K562 (cell line): ENCODE results near the gene TUT4. TPM values are rescaled to one million over a fixed set of nuclear protein-coding genes. Genes with fewer than 3 reads are reported as not detected.

Source experiments
- ATAC-seq: fragments of 200-7000 bp; cut with Tn5 transposase; 3 replicates; pipeline ENCODE4 v1.9.1; 2020; ENCODE audit warnings: moderate library complexity
- BruUV-seq: library from RNA; stranded (reverse); fragments of 400-500 nt; replicated peaks from 2 replicates; lab custom pipeline; 2021; lab: Mats Ljungman, UMichigan
- CTCF ChIA-PET: fragments of 300-600 bp; formaldehyde crosslinking; extraction: SDS; loops from one replicate; lab custom pipeline; 2021; ENCODE audit warnings: low intra/inter-chr PET ratio; lab: Yijun Ruan, JAX
- POLR2A ChIA-PET: fragments of 300-600, 350-650 bp; sonication (Branson Sonifier 250); formaldehyde crosslinking; extraction: SDS; loops from one replicate; lab custom pipeline; 2021; ENCODE audit warnings: antibody characterized with exemption, inconsistent platforms; lab: Yijun Ruan, JAX
- DNase-seq, 4 experiments: peaks; one replicate each; pipeline versions ENCODE4 v3.0.0 to v3.0.0-alpha.2; 2011 to 2018; ENCODE audit warnings: low spot score in 3 of 4, mixed read lengths in 3 of 4; ENCODE audit errors: extremely low read depth in 1 of 4
- FAIRE-seq: peaks from 2 replicates; lab custom pipeline; 2011; peaks lifted over from hg19 to GRCh38; lab: Jason Lieb, UNC
- H2AFZ ChIP-seq: 2 replicates; pipeline ENCODE4 v1.6.0; 2011; ENCODE audit warnings: low read depth, low read length, control low read depth, inconsistent platforms
- H3K27ac ChIP-seq: fragments of 200-600 bp; 3 replicates; pipeline ENCODE4 v1.8.0; 2011; ENCODE audit warnings: low read depth, mild to moderate bottlenecking, control low read depth, inconsistent platforms, low read length, moderate library complexity, mixed read lengths; ENCODE audit errors: extremely low read depth
- H3K27me3 ChIP-seq, 2 experiments: fragments of 300-600 bp in 1 of 2; 2 replicates in 1 of 2; 3 replicates in 1 of 2; pipeline versions ENCODE4 v1.6.0 to v1.8.0; 2011; ENCODE audit warnings: inconsistent platforms in 2 of 2, low read length in 2 of 2, mild to moderate bottlenecking in 1 of 2, mixed read lengths in 1 of 2, moderate library complexity in 1 of 2; ENCODE audit not compliant: control insufficient read depth in 2 of 2, insufficient read depth in 2 of 2
- H3K36me3 ChIP-seq: fragments of 300-600 bp; 3 replicates; pipeline ENCODE4 v1.8.0; 2011; ENCODE audit warnings: mild to moderate bottlenecking, low read length, inconsistent platforms; ENCODE audit not compliant: control insufficient read depth, insufficient read depth
- H3K4me1 ChIP-seq, 2 experiments: fragments of 200-600 bp in 1 of 2; replicated peaks in 1 of 2; 2 replicates in 1 of 2; 3 replicates in 1 of 2; pipeline versions ENCODE4 v1.5.1 to v1.8.0; 2011; ENCODE audit warnings: inconsistent platforms in 2 of 2, low read length in 2 of 2, mild to moderate bottlenecking in 1 of 2, mixed read lengths in 1 of 2, moderate library complexity in 1 of 2; ENCODE audit not compliant: control insufficient read depth in 2 of 2, insufficient read depth in 2 of 2
- H3K4me2 ChIP-seq: 2 replicates; pipeline ENCODE4 v1.6.1; 2011; ENCODE audit warnings: low read length, control low read depth, inconsistent platforms, mixed read lengths; ENCODE audit not compliant: insufficient read depth
- H3K4me3 ChIP-seq: fragments of 200-600 bp; sonication (generic), shearing (Covaris generic); 2 replicates; pipeline ENCODE4 v1.5.1; 2016; ENCODE audit warnings: control low read depth, inconsistent platforms
- H3K79me2 ChIP-seq: fragments of 200-600 bp; 3 replicates; pipeline ENCODE4 v1.8.0; 2011; ENCODE audit warnings: low read length, inconsistent platforms; ENCODE audit not compliant: control insufficient read depth, insufficient read depth
- H3K9ac ChIP-seq, 2 experiments: 2 replicates each; pipeline versions ENCODE4 v1.6.0 to v1.6.1; 2011; ENCODE audit warnings: low read depth in 2 of 2, low read length in 2 of 2, control low read depth in 1 of 2, inconsistent platforms in 1 of 2, mild to moderate bottlenecking in 1 of 2, mixed read lengths in 1 of 2; ENCODE audit not compliant: insufficient read depth in 1 of 2
- H3K9me1 ChIP-seq: one replicate; pipeline ENCODE4 v1.6.0; 2011; ENCODE audit warnings: inconsistent platforms, mild to moderate bottlenecking, low read length, moderate library complexity; ENCODE audit not compliant: control insufficient read depth, insufficient read depth
- H3K9me3 ChIP-seq: replicated peaks from 2 replicates; pipeline ENCODE4 v1.5.1; 2011; ENCODE audit warnings: low read depth, low read length, inconsistent platforms; ENCODE audit not compliant: control insufficient read depth, insufficient read depth
- H4K20me1 ChIP-seq: replicated peaks from 2 replicates; pipeline ENCODE4 v1.6.1; 2011; ENCODE audit warnings: low read length, inconsistent platforms, mixed read lengths; ENCODE audit not compliant: control insufficient read depth, insufficient read depth
- CBFA2T3 ChIP-seq: fragments of 450-650 bp; IDR thresholded peaks from 2 replicates; pipeline ENCODE4 v1.6.1; 2017
- CBX3 ChIP-seq, 2 experiments: IDR thresholded peaks; 1 replicate in 1 of 2; 2 replicates in 1 of 2; pipeline ENCODE4 v1.6.1; 2012; ENCODE audit warnings: inconsistent platforms in 2 of 2, low read length in 2 of 2, borderline replicate concordance in 1 of 2, control low read depth in 1 of 2
- NEUROD1 ChIP-seq: fragments of 150-350 bp; IDR thresholded peaks from 2 replicates; pipeline ENCODE4 v1.6.1; 2014; ENCODE audit warnings: borderline replicate concordance, low read length, low read depth; ENCODE audit not compliant: partially characterized antibody
- RB1 ChIP-seq: fragments of 450-650 bp; IDR thresholded peaks from 2 replicates; pipeline ENCODE4 v1.6.1; 2017; ENCODE audit warnings: low read depth, mild to moderate bottlenecking
- SPI1 ChIP-seq: IDR thresholded peaks from 2 replicates; pipeline ENCODE4 v1.6.1; 2011; ENCODE audit warnings: low read depth, low read length, control low read depth, borderline replicate concordance
- ZNF146 ChIP-seq: IDR thresholded peaks from one replicate; pipeline ENCODE4 v1.6.1; 2018; ENCODE audit warnings: missing compliant biosample characterization; ENCODE audit not compliant: unreplicated experiment
- ZNF408 ChIP-seq: fragments of 250-450 bp; sonication (Bioruptor Pico); IDR thresholded peaks from 2 replicates; pipeline ENCODE4 v1.4.0; 2020; ENCODE audit warnings: low read depth, mild to moderate bottlenecking, moderate library complexity
- ZNF830 ChIP-seq: fragments of 250-450 bp; sonication (Bioruptor Pico); IDR thresholded peaks from 2 replicates; pipeline ENCODE4 v1.5.0; 2021; ENCODE audit warnings: mild to moderate bottlenecking
- WGBS: fragments of 100-300 bp; shearing (Covaris generic); methylation state at CpG from one replicate; pipeline ENCODE4 v1.1.6; 2016; ENCODE audit warnings: low coverage, mixed read lengths; ENCODE audit not compliant: insufficient coverage; ENCODE audit errors: missing lambda C conversion rate; 5-methylcytosine and 5-hydroxymethylcytosine counted together
- in situ Hi-C: fragments of 300-500 bp; cut with MboI; formaldehyde crosslinking; loops from 4 replicates; pipeline ENCODE4 v1.15.0; 2018; ENCODE audit warnings: inconsistent platforms, mixed read lengths
- intact Hi-C: fragments of 100-400 bp; cut with micrococcal nuclease; formaldehyde crosslinking; loops from 2 replicates; pipeline ENCODE4 v1.14.2; 2022
- polyA plus RNA-seq, 8 experiments: library from polyadenylated mRNA; depleted of rRNA in 4 of 8; stranded (reverse) in 5 of 8; unstranded in 3 of 8; fragments of >200 nt; fragmentation: Nextera tagmentation in 2 of 8; fragmentation: Illumina TruSeq in 1 of 8; extraction: Ambion mirVana in 2 of 8; extraction: Trizol in 1 of 8; gene quantifications; 2 replicates each; pipeline versions ENCODE4 v1.2.1 to v1.2.3, GENCODE V29; 2011 to 2014; ENCODE audit warnings: inconsistent platforms in 1 of 8, missing spikeins in 1 of 8
- total RNA-seq, 7 experiments: library from RNA; depleted of rRNA in 6 of 7; stranded (reverse); fragments of >200 nt in 6 of 7; fragmentation: Illumina TruSeq in 2 of 7; extraction: Trizol in 2 of 7; gene quantifications; 2 replicates each; pipeline versions ENCODE4 v1.2.1 to v1.2.3, GENCODE V29; 2011 to 2021; ENCODE audit warnings: low replicate concordance in 1 of 7
- TF ChIP-seq, protein P1 (sequence below): fragments of 450-650 bp; IDR thresholded peaks from 2 replicates; pipeline ENCODE4 v1.6.1; 2016; ENCODE audit warnings: mild to moderate bottlenecking, moderate library complexity

Gene TUT4
- total and polyA plus RNA-seq, 9 of the 15 experiments (the other 6 are each of a cell fraction or from before 2014, with no cell fraction given) = 15.8 to 53.5 (median 36.7) TPM

DNA sequence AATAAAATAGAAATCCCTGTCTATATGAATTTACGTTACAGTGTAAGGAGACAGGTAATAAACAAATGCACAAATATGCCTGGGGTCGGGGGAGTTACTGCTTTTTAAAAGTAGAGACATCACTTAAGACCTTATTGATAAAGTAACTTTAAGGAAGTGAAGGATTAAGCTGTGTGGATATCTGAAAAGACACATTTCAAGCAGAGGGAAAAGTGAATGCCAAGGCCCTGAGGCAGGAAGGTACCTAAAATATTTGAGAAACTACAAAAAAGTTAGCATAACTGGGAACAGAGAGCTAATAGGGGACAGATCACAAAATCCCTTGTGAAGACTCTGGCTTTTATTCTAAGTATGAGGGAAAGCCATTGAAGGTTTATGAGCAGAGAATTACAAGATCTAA is 41.5 kb downstream of the TUT4 start:
- H3K27me3 ChIP-seq = no peaks in the 10 kb centered on the region
- ATAC-seq (no peak), DNase-seq (no peak), FAIRE-seq (no peak)
- peaks cover 0 to 2% of the 10 kb centered on the region in 2 experiments; a peak in 2 of 5 replicates for H3K4me1 ChIP-seq
- H3K4me2 ChIP-seq = no peak overlapping the region
- no peak overlapping the region for H3K4me3 ChIP-seq
- no TSS peak for BruUV-seq
- no peak overlapping the region for H3K27ac ChIP-seq
- H2AFZ ChIP-seq = no peak overlapping the region
- 32% methylated on average over 2 of the region's 2 CpGs for WGBS
- in situ Hi-C loops = no loop called here
- no peaks in the 10 kb centered on the region for H3K79me2 ChIP-seq
- POLR2A ChIA-PET = interaction anchor here (1.0 to 1.1 kb wide), 3 partner anchors 9 to 13 kb away, joined by 3 to 4 read pairs (median 3); no protein-coding TSS in a partner anchor
- H3K9ac ChIP-seq = no peak overlapping the region
- peaks cover 31% of the 10 kb centered on the region; the same call in 2 of the 3 replicates for H3K36me3 ChIP-seq
- intact Hi-C loops = no loop called here
- CTCF ChIA-PET = no interaction called here
- H3K9me1 ChIP-seq = no peaks in the 10 kb centered on the region
- no peaks in the 10 kb centered on the region for H4K20me1 ChIP-seq
- H3K9me3 ChIP-seq = no peaks in the 10 kb centered on the region
- TF ChIP-seq, protein P1, sequence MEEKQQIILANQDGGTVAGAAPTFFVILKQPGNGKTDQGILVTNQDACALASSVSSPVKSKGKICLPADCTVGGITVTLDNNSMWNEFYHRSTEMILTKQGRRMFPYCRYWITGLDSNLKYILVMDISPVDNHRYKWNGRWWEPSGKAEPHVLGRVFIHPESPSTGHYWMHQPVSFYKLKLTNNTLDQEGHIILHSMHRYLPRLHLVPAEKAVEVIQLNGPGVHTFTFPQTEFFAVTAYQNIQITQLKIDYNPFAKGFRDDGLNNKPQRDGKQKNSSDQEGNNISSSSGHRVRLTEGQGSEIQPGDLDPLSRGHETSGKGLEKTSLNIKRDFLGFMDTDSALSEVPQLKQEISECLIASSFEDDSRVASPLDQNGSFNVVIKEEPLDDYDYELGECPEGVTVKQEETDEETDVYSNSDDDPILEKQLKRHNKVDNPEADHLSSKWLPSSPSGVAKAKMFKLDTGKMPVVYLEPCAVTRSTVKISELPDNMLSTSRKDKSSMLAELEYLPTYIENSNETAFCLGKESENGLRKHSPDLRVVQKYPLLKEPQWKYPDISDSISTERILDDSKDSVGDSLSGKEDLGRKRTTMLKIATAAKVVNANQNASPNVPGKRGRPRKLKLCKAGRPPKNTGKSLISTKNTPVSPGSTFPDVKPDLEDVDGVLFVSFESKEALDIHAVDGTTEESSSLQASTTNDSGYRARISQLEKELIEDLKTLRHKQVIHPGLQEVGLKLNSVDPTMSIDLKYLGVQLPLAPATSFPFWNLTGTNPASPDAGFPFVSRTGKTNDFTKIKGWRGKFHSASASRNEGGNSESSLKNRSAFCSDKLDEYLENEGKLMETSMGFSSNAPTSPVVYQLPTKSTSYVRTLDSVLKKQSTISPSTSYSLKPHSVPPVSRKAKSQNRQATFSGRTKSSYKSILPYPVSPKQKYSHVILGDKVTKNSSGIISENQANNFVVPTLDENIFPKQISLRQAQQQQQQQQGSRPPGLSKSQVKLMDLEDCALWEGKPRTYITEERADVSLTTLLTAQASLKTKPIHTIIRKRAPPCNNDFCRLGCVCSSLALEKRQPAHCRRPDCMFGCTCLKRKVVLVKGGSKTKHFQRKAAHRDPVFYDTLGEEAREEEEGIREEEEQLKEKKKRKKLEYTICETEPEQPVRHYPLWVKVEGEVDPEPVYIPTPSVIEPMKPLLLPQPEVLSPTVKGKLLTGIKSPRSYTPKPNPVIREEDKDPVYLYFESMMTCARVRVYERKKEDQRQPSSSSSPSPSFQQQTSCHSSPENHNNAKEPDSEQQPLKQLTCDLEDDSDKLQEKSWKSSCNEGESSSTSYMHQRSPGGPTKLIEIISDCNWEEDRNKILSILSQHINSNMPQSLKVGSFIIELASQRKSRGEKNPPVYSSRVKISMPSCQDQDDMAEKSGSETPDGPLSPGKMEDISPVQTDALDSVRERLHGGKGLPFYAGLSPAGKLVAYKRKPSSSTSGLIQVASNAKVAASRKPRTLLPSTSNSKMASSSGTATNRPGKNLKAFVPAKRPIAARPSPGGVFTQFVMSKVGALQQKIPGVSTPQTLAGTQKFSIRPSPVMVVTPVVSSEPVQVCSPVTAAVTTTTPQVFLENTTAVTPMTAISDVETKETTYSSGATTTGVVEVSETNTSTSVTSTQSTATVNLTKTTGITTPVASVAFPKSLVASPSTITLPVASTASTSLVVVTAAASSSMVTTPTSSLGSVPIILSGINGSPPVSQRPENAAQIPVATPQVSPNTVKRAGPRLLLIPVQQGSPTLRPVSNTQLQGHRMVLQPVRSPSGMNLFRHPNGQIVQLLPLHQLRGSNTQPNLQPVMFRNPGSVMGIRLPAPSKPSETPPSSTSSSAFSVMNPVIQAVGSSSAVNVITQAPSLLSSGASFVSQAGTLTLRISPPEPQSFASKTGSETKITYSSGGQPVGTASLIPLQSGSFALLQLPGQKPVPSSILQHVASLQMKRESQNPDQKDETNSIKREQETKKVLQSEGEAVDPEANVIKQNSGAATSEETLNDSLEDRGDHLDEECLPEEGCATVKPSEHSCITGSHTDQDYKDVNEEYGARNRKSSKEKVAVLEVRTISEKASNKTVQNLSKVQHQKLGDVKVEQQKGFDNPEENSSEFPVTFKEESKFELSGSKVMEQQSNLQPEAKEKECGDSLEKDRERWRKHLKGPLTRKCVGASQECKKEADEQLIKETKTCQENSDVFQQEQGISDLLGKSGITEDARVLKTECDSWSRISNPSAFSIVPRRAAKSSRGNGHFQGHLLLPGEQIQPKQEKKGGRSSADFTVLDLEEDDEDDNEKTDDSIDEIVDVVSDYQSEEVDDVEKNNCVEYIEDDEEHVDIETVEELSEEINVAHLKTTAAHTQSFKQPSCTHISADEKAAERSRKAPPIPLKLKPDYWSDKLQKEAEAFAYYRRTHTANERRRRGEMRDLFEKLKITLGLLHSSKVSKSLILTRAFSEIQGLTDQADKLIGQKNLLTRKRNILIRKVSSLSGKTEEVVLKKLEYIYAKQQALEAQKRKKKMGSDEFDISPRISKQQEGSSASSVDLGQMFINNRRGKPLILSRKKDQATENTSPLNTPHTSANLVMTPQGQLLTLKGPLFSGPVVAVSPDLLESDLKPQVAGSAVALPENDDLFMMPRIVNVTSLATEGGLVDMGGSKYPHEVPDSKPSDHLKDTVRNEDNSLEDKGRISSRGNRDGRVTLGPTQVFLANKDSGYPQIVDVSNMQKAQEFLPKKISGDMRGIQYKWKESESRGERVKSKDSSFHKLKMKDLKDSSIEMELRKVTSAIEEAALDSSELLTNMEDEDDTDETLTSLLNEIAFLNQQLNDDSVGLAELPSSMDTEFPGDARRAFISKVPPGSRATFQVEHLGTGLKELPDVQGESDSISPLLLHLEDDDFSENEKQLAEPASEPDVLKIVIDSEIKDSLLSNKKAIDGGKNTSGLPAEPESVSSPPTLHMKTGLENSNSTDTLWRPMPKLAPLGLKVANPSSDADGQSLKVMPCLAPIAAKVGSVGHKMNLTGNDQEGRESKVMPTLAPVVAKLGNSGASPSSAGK = no peak
- TF ChIP-seq ZNF830 (CRISPR knock-in tag) (no peak), CBX3 (IDR thresholded peaks at IDR 0.05; ENCODE audit: borderline replicate concordance in 1 of 2, low read length in 2 of 2) (no peak), CBFA2T3 (peak; percentile 52; the same call in 1 of the 2 replicates), SPI1 (0 out of 2 replicates have a peak, but pooled peaks have one; percentile 18), NEUROD1 (no peak), ZNF146 (CRISPR knock-in tag) (no peak), RB1 (no peak), ZNF408 (no peak)
